Fibroblast of villous mesenchyme (primary cell): ENCODE measurements around the gene TOLLIP. TPM values are rescaled to one million over a fixed set of nuclear protein-coding genes. Genes with fewer than 3 reads are reported as not detected.

Source experiments
- DNase-seq: peaks from one replicate; pipeline ENCODE4 v3.0.0-alpha.2; 2010; ENCODE audit warnings: low read depth
- H3K4me3 ChIP-seq: 2 replicates; pipeline ENCODE4 v1.5.1; 2011; ENCODE audit warnings: low read depth, mild to moderate bottlenecking, low read length
- CTCF ChIP-seq: IDR thresholded peaks from 2 replicates; pipeline ENCODE4 v1.5.1; 2012; ENCODE audit warnings: low read depth, mild to moderate bottlenecking, low read length; ENCODE audit not compliant: insufficient read depth
- total RNA-seq: library from RNA; depleted of rRNA; stranded (reverse); fragments of >200 nt; gene quantifications from 2 replicates; pipeline ENCODE4 v1.2.3, GENCODE V29; 2012

The TOLLIP gene
- total RNA-seq, 1 donor: 27.2 TPM

- DNase-seq: no peak
- TF ChIP-seq CTCF: no peak
- no peak overlapping the region for H3K4me3 ChIP-seq
Measured at GRCh38 chr11:1353383-1354124, 44.1 kb upstream of the TOLLIP start.

DNA sequence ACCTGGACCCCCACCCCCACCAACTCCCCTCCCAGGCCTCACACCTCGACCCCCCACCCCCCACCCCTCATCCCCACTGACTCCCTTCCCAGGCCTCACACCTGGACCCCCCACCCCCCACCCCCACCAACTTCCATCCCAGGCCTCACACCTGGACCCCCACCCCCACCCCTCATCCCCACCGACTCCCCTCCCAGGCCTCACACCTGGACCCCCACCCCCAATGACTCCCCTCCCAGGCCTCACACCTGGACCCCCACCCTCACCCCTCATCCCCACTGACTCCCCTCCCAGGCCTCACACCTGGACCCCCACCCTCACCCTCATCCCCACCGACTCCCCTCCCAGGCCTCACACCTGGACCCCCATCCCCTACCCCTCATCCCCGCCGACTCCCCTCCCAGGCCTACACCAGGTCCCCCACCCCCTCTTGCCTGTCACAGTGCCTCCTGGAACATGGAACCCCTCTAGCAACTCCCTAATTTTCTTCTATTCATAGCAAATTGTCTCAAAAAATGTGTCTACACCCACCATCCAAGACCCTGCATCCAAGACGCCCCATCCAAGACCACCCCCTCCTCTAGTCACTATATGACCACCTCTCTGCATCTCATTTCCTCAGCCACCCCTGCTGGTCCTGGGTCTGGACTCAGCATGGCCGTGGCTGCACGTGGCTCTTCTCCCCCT, 43.4 kb upstream of the TOLLIP start:
- TF ChIP-seq CTCF: no peak
- H3K4me3 ChIP-seq: no peak overlapping the region
- DNase-seq: no peak

DNA sequence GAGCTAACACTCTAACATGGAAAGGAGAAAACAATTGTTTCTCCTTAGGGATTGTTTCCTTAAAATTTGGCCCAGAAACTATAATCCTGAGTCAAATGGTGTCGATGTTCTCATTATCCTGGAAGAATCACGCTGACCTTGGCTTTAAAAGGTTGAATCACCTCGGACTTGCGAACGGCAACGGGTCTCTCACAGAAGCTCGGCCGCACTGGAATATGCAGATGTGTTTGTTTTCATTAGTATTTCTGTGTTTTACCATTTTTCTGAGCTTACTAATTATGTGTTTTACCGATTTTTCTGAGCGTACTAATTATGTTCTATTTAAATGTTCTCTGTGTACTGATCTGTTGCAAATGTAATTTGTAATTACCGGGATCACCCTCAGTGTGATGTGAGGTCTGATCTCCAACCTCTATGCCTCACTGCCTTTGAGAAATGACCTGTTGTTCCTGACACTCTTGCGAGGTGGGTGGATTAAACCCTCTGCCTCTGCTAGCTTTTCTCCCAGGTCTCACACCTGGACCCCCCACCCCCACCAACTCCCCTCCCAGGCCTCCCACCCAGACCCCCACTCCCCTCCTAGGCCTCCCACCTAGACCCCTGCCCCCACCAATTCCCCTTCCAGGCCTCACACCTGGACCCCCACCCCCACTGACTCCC, 42.0 kb upstream of the TOLLIP start:
- no peak overlapping the region for H3K4me3 ChIP-seq
- no peak for DNase-seq
- no peak for TF ChIP-seq CTCF

- no peak overlapping the region for H3K4me3 ChIP-seq
- TF ChIP-seq CTCF: no peak
Measured at GRCh38 chr11:1350086-1350725, 40.8 kb upstream of the TOLLIP start.

GRCh38 chr11:1349327-1350041, 40.1 kb upstream of the TOLLIP start:
- TF ChIP-seq CTCF: no peak
- H3K4me3 ChIP-seq: no peak overlapping the region
- DNase-seq: no peak

More at GRCh38 chr11:1350086-1350725, 40.8 kb upstream of the TOLLIP start:
- DNase-seq: no peak

GRCh38 chr11:1348796-1349326, 39.4 kb upstream of the TOLLIP start:
- TF ChIP-seq CTCF: no peak
- DNase-seq: no peak
- no peak overlapping the region for H3K4me3 ChIP-seq
